GM18507 (cell line): ENCODE results near the gene LAYN.

ENCODE experiments used
- DNase-seq: peaks from one replicate; pipeline ENCODE4 v3.0.0; 2011; ENCODE audit warnings: low read depth; ENCODE audit not compliant: insufficient read length; ENCODE audit errors: extremely low spot score
- FAIRE-seq: peaks from 2 replicates; lab custom pipeline; 2011; peaks lifted over from hg19 to GRCh38; lab: Jason Lieb, UNC

LAYN gene

DNA sequence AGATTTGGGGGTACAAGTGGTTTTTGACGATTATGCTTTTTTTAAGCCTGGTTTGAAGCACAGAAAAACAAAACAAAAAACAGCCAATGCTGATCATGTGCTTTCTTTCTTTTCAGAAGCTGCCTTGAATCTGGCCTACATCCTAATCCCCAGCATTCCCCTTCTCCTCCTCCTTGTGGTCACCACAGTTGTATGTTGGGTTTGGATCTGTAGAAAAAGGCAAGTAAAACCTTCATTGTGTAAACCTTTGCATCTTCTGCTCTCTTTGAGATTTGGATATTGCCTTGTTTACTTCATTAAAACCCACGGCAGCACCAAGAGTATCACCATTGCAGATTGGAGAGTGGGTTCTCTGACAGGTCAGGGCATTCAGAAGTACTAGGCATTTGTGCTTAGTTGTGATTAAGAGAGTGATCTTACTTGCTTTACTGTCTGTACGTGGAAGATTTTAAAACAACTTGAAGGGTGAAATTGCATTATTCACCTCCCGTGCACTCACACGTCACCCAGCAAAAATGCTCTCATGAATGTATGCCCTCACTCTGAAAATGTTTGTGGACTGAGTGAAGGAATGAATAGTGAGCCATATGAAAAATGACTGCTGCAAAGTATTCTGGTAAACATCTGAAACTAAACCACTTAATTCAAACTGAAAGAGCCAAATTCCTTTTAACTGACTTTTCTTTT is 17.0 kb downstream of the LAYN start:
- no peak for DNase-seq
- no peak for FAIRE-seq

- FAIRE-seq (no peak), DNase-seq (no peak)
These were observed 19.4 kb downstream of the LAYN start for GRCh38 chr11:111559800-111560464.

DNA sequence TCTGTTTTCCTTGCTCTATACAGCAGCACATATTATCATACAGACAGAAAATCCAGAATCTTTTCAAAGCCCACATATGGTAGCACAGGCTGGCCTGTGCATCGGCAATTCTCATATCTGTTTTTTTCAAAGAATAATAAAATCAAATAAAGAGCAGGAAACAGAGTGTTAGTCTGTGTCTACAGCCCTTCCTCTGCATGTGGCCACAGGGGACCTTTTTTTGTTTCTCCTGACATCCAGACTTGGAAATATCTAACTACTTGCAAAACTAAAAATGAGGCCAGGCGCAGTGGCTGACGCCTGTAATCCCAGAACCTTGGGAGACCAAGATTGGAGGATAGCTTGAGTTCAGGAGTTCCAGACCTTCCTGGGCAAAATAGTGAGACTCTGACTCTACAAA is 20.3 kb downstream of the LAYN start:
- DNase-seq (no peak), FAIRE-seq (no peak)

DNA sequence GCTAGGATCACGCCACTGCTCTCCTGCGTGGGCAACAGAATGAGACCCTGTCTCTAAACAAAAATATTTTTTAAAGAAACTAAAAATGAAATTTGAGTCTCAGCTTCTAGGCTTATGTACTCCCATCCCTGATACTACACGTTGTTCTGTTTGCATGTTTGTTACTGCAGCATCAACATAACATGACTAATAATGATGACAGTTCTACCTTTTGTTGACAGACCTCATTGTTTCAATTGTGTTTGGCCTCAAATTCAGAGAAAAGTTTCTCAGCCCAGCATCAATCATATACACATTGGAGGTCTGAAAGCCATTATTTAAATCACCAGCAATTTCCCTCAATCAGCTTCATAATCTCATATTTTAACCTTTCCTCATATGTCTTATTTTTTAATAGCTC is 20.8 kb downstream of the LAYN start:
- DNase-seq: no peak
- no peak for FAIRE-seq

DNA sequence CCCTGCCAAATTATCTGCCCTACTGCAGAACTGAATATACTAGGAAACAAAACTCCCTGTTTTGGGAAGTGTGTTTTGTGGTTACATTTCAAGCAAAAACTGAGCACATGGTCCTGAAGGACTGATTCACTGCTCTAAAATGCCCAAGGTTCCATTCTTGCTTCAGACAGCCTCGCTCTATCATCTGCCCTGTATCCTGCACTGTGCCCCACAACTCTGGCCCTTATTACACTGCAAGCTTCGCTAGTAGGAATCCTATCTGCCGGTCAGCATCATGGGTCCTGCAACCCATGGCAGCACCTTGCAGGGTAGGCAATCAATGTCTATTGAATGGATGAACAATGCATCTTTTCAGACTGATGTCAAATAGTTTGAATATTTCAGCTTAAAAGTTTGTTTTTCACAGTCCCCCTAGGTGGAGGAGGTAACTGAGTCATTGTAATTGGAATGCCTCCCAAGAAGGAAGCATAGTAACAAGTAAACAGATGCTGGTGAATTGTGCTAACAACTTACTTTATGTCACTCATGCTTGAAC is 21.3 kb downstream of the LAYN start:
- FAIRE-seq (no peak), DNase-seq (no peak)

- FAIRE-seq: no peak
- no peak for DNase-seq
These were observed 22.3 kb downstream of the LAYN start for GRCh38 chr11:111562692-111563389.

GRCh38 chr11:111565114-111565720 is 24.7 kb downstream of the LAYN start:
- peak; percentile 80 for FAIRE-seq

DNA sequence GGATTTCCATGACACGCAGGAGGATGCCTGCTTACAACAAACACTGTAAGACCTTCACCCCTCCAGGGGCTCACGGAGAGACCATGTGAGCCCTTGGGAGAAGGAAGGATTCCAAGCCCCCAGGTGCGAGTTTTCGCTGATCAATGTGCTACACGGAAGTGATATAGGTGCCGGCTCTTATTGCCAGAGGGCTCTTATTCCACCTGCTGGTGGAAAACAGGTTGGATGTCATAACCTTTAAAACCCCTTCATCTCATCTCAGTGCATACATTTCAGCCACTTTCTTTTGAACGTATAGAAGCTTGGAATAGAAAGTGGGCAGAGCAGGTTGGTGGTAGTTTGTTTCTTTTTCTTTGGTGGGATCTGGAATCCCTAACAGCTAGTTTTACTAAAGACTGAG is 25.8 kb downstream of the LAYN start:
- FAIRE-seq: no peak

More at GRCh38 chr11:111565114-111565720, 24.7 kb downstream of the LAYN start:
- DNase-seq: peak; percentile 42

DNA sequence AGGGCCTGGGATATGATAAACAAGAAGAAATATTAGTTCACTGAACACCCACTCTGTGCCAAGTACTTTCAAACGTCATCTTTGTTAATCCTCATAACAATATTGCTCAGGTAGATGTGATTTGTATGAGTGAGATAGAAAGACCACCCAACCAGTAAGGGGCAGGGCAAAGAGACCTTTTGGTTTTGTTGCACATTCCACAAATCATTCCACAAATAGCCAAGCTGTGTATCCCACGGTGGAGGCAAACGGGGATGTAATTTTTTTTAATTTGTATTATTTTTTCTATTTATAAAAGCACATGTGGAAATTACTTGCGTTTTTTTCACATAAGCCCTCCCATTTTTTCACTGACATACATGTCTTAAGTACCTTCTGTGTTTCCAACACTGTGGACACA is 29.0 kb downstream of the LAYN start:
- DNase-seq (no peak), FAIRE-seq (no peak)

More for the DNA sequence above, 25.8 kb downstream of the LAYN start:
- DNase-seq: no peak

- DNase-seq: no peak
- FAIRE-seq: no peak
These were observed 30.3 kb downstream of the LAYN start for GRCh38 chr11:111570796-111571195.

DNA sequence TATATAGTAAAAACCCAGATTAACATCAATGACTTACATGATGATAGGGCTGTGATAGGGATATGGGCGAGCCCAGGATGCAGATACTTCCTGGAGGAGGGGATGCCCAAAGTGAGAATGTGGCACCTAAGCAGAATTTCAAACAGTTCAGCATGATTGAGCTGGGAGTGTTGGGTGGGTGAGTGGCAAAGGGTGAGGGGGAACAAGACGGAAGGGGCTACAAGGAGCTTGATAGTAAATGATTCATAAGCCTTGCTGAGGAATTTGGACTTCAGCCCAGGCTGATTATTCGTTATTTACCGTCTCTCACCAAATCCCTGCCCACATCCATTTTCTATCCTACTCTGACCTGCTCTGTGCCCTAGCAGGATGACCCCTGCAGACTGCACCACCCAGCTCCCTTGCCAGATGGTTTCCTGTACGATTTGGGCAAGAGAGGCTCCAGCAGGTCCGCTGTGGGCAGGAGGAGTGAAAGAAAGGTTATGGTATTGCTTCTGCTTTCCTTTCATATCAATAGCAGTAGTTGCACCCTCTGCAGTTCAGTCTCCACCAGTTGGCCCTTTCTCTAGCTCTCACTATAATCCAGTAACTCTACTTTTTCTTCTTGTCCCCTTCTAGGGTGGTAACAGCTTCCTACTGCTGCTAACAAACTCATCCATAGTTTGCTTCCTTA is 31.4 kb downstream of the LAYN start:
- DNase-seq: no peak
- FAIRE-seq: no peak

DNA sequence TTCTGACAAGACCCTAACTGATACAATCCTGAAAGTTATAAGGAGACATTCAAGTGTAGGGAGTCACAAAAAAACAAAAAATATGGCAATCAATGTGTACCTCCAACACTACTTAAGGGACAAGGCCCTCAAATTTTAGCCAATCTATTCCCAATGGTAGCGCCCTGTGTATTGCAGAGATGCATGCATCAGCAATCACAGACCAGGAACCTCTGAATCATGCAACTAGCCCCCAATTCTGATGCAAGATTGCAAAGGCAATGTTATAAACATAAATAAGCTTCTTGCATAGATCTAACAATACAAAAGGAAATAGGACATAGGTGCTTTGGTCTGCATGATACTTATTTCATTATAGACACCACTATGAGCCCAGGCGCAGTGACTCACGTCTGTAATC is 32.1 kb downstream of the LAYN start:
- FAIRE-seq (no peak), DNase-seq (no peak)

GRCh38 chr11:111573821-111574249 is 33.3 kb downstream of the LAYN start:
- DNase-seq: no peak
- FAIRE-seq: no peak

DNA sequence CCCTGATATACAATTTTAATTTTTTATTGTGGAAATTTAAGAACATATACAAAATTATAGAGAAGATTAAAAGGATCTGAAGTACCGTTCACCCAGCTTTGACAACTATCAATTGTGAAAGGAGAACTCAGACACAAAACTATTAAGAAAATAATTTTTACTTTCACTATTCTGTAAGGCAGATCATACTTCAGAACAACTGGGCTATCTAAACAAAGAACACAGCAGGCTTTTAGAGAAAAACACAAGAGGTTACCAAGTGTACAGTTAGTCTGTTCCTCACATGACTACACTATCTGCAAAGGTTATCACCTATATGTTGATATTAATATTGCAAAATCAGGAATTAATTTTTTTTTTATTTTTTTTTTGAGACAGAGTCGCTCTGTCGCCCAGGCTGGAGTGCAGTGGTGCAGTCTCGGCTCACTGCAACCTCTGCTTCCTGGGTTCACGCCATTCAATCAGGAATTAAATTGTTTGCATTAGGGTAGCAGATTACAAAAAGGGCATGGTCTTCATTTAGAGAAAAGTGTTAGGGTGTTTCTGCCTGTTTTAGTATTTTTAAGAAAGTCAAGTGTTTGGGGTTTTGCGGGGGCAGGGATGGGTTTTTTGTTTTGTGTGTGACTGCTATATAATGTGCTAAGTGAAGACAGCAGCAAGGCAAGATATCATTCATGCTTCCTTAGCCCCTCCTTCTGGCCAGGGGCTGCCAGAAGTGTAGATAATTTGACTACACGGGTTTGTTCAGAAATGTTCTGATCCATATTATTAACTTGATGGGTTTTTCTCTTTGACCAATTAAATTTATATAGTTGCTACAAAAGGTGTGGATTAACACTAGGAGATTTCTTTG is 34.1 kb downstream of the LAYN start:
- DNase-seq (no peak), FAIRE-seq (no peak)

GRCh38 chr11:111575740-111576139 is 35.2 kb downstream of the LAYN start:
- DNase-seq (no peak), FAIRE-seq (no peak)

DNA sequence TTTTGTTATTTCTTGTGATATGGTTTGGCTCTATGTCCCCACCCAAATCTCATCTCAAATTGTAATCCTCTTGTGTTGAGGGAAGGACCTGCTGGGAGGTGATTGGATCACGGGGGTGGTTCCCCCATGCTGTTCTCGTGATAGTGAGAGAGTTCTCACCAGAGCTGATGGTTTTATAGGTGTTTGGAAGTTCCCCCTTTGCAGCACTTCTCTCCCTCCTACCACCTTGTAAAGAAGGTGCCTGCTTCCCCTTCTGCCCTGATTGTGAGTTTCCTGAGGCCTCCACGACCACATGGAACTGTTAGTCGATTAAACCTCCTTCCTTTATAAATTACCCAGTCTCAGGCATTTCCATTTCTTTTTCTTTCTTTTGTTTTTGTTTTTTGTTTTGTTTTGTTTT is 37.3 kb downstream of the LAYN start:
- FAIRE-seq: no peak
- no peak for DNase-seq

DNA sequence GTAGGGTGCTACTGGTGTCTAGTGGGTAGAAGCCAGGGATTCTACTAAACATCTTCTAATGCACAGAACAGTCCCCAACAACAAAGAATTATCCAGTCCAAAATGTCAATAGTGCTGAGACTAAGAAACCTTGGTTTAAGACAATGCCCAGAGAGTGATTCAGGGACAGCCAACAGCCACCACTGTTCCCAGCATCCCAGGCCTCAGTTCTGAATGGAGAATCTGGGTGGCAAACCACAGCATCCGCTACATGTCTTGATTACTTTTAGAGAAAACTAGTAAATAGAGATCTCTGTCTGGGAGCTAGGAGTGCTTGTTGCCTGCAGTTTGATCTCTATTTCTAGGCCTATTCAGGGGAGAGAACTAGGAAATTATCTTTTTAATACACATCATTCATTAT is 40.8 kb downstream of the LAYN start:
- no peak for FAIRE-seq
- DNase-seq: no peak

DNA sequence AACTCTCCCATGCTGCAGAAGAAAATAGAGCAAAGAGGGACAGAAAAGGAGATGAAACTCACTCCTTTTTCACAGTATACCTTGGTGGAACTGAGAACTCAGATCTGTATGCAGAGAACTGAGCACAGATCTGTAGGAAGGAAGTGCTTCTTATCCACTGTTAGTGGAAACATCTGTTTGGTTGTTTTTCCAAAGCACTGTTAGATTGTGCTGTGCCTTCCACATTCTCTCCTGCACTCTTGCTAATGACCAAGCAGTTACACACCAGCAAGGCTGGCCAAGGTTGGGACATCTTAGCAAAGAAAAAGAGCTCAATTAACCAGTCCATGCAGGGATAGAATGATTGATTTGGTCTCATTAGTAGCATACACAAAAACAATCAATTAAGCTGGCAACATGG is 41.6 kb downstream of the LAYN start:
- FAIRE-seq (peak; percentile 9), DNase-seq (no peak)

DNA sequence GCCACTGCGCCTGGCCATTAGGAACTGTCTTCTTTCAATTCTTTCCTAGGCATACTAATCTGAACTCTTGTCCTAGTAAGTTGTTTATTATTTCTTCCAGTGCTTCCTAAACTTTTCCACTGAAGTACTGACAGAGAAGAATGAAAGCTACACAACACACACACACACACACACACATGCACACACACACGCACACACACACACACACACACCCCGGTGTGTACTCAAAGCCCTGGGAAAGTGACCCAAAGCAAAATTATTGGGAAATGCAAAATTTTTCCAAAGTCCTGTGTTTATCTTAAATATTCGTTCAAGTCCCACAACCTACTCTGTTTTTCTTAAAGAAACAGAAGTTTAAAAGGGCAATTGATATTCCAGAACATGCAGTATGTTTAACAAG is 42.4 kb downstream of the LAYN start:
- FAIRE-seq (no peak), DNase-seq (no peak)
